HG03135 (cell line): ENCODE data around the gene ARHGAP24.

Experiments used
- ATAC-seq: cut with Tn5 transposase; IDR thresholded peaks from one replicate; pipeline ENCODE4 v1.9.1; 2021; ENCODE audit warnings: mild to moderate bottlenecking, moderate library complexity; ENCODE audit not compliant: unreplicated experiment

ARHGAP24 gene

GRCh38 chr4:85772470-85772869 lies 297.5 kb downstream of the ARHGAP24 start:
- no peak for ATAC-seq

- no peak for ATAC-seq
These were observed 298.4 kb downstream of the ARHGAP24 start for GRCh38 chr4:85773372-85773771.

DNA sequence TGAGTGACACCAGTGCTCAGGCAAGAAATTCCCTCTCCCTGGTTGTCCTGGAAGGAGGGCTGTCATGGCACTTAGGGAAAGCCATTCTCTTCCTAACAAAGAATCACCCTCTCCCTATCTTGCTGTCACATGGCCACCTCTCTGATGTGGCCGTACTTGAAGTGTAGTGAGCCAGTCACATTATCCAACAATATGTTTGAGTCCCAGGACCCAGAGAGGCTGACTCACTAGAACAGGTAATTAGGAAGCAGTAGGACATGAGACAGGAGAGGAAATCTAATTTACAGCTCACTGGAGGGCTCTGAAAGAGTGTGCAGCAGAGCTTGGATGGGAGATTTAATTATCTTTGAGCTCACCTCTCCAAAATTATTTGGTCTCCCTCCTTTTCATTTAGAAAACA lies 299.1 kb downstream of the ARHGAP24 start:
- ATAC-seq, result no peak

DNA sequence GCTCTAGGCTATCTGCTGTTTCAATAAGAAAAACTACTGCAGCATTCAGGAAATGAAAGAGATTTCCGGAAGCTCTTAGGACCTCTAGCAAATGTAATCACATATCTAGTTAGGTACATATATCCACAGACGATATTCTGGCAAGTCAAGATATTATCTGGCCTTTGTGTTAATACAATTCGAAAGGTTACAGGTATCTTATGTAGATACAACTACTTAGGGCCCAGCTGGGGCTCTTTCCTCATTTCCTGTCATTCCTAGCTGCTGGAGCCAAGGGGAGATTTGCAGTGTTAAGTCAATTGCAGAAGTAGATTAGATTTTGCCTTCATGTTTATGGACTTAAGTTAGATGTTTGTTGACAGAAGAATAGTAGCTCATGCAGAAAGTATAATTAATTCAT lies 299.5 kb downstream of the ARHGAP24 start:
- ATAC-seq, result no peak

GRCh38 chr4:85776096-85776495 lies 301.1 kb downstream of the ARHGAP24 start:
- no peak for ATAC-seq

DNA sequence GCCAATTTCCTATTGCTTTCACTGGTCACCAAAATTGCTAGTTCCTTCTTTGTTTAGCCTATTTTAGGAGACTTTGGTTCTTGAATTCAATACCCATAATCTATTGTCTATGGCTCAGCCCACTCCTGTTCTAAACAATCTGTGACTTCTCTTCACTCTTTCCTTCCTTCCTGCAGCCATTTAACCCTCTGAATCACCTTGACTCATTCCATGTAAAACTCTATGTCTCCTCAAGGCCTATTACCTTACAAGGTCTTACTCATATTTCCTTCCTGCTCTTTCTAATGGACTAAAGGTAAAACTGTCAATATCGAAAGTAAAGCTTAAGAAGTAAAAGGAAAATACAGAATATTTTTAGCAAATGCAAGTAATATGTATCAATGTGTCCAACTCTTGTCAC lies 301.6 kb downstream of the ARHGAP24 start:
- ATAC-seq, result no peak

DNA sequence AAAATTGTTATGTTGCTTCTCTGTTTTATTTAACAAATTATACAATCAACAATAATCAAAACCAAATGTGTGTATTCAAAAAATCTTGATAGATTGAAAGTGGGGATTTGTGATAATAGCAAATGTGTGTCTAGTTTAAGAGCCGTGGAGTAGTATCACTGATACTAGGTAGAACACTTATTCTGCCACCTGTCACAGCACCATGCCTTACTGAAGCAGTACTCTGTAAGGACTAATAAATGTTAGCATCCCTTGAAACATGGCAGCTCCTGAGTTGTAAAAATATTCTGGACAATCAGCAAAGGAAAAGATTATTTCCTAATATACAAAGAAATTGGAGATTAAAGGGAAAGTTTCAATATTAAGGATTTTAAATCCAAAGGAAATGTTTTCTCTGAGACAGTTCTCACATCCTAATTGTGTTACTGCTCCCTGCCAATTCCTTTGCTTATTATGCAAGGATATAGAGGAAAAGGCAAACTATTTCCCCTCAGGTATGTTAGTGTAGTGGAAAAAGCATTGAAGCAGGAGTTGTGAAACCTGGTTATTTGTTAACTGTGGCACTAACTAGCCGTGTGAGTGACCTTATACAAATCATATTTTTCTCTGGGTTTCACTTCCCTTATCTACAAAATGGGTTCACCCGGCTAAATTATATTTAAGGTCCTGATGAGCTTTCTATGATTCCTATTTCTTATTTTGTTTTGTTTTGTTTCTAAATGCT lies 303.1 kb downstream of the ARHGAP24 start:
- peak; percentile 74 for ATAC-seq

GRCh38 chr4:85778632-85779131 lies 303.7 kb downstream of the ARHGAP24 start:
- peak; percentile 72 for ATAC-seq

DNA sequence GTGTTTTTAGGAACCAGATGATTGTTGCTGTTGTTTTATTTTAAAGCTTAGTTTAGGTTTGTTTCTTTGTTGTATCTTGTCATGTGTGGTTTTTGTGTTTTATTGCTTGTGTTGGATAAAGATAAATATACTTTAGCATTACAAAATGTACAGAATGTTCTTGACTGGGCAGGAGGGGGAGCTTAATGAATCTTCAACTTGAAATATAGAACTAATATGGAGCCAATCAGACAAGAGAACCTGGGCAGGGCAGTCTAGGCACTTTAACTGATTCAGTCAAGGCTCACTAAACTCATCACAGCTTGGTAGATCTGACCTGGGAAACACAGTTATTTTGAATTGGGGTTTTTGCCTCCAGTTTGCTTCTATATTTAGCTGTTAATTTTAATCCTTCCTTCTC lies 304.2 kb downstream of the ARHGAP24 start:
- peak; percentile 22 for ATAC-seq

GRCh38 chr4:85780664-85781063 lies 305.7 kb downstream of the ARHGAP24 start:
- peak; percentile 43 for ATAC-seq

DNA sequence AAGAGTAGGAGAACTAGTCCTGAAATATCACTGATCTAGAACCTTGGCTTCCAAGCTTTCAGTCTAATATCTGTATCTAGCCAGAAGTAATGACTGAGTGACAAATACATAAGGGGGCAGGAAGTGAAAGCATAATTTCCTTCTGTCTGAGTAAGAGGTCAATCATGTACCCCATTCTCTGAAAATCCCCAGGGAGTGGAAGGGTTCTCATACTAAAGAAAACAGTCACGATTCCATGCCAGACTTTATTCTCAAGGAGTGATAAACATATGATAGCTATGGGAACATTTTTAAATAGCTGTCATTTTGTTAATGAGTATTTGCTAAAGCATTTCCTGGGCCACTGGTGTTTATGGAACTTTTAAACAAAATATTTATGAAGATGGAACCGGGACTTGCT lies 308.5 kb downstream of the ARHGAP24 start:
- ATAC-seq, result peak; percentile 32

GRCh38 chr4:85783900-85784299 lies 308.9 kb downstream of the ARHGAP24 start:
- ATAC-seq, result no peak

DNA sequence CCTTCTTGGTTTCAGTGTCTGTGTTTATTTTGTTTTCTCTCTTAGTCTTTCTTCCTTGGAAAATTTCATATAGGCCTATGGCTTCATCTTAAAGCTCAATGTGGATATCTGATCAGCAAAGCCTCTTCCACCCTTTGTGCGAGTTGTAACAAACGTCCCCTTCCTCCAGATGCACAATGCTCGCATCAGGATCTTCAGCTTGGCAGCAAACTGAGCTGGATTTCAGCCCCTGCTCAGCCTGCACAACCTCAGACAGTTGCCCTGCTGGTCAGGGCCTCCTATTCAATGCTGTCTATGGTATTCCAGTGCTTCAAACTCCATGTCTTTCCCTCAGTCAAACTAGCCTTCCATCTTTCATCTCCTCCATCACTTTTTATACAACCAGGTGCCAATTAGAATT lies 309.4 kb downstream of the ARHGAP24 start:
- ATAC-seq, result no peak

DNA sequence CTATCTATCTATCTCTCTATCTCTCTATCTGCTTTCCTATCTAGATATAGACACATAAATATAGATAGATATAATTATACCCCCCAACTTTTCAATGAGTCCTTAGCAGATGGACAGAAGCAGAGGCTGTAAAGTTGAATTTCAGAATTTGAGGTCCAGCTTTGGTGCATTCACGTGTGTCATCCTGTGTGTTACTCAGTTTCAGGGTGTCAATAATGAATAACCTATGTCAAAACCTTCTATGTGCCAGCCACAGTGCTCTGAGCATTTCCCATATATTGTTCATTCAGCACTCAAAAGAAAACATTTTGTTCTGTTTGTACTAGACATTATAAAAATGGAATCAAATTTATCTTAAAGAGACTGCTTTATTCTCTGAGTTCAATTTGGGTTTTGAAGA lies 310.0 kb downstream of the ARHGAP24 start:
- ATAC-seq, result peak; percentile 49

DNA sequence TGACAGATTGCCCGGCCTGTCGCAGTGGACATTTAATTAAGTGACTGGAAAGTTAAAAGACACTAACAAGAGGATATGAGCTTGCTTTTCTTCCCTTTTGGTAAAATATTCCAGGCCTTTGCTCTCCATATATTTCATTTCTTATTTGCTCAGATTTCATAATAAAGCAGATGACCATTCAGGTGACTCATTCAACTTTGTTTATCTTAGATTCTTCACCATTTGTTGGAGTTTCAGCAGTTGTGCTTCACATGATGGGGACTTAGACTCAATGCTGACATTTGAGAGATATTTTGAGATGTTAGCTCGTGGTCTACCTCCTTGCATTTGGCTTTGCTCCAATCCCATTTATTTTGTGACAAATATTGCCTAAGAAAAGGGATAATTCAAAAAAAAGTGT lies 312.2 kb downstream of the ARHGAP24 start:
- no peak for ATAC-seq

- no peak for ATAC-seq
These were observed 313.7 kb downstream of the ARHGAP24 start for GRCh38 chr4:85788604-85789003.

GRCh38 chr4:85789241-85789640 lies 314.3 kb downstream of the ARHGAP24 start:
- no peak for ATAC-seq

- ATAC-seq, result no peak
These were observed 315.6 kb downstream of the ARHGAP24 start for GRCh38 chr4:85790582-85790981.

DNA sequence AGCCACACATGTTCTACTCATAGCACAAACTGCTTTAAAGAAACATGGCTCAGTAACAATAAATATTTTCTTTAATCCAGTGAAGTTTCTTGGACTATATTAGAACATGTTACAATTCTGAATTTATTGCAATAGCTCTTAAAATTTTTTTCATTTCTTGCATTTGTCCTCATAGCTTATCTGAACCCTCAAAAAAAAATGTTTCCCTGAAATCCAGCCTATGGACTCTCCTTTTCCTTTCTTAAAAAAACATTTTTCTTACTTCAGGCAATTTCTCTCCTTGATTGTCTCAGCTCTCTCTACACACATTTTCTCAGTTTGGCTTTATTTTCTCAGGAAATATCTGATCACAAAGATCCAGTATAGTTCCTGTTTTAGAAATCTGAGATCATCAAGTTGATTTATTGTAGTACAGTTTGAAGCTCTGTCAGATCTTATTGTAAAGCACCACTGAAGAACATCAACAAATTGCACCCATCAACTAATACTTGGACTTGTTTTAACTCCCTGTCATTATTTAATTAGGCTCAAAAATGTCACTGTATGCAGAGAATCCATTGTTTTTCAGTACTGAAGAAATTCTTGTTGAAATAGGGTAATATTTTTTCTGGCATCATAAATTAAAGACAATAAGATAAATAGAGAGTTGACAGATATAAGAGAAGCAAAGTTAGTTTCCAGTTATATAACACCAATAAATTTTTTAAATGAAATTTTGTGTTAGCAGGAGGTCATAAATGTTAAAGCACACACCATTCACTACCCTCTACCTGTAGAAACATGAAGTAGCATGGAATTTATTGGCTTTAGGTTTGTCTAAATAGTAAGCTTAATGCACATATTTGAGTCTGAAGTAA lies 317.7 kb downstream of the ARHGAP24 start:
- no peak for ATAC-seq

GRCh38 chr4:85793233-85793585 lies 318.3 kb downstream of the ARHGAP24 start:
- no peak for ATAC-seq

- ATAC-seq, result no peak
These were observed 323.2 kb downstream of the ARHGAP24 start for GRCh38 chr4:85798012-85798770.
